ENCODE data around the gene EVC2. TPM values are rescaled to one million over a fixed set of nuclear protein-coding genes. Genes with fewer than 3 reads are reported as not detected.

The EVC2 gene
- polyA plus RNA-seq, 1 donor from 2014 or later: 0.27 TPM

DNA sequence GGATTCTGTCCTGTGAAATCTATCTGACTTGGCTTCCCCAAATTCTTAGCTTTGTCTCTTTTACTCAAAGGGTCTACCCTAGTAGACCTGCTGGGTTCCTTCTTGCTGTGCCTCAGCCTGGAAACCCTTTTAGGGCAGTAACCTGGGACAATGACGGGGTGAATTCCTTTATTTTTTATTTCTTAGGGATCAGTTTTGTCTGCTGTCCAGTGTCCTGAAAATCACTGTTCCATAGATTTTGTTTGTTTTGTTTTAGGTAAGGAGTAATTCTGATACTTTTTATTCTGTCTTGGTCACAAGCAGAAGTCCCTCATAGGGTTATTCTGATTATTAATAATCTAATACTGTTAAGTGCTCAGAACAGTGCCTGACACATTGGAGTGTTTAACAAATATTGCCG is 118.9 kb downstream of the EVC2 start:
- no peak overlapping the region for H2AFZ ChIP-seq (ENCODE audit: low read depth, low read length)
- no peak overlapping the region for H3K27ac ChIP-seq (ENCODE audit: low read length)
- H3F3A ChIP-seq (ENCODE audit: insufficient read depth, low read length, poor library complexity, severe bottlenecking): no peaks in the 10 kb centered on the region
- no peak overlapping the region for H3K9ac ChIP-seq (ENCODE audit: low read length)
- H3K4me2 ChIP-seq (ENCODE audit: low read length): no peak overlapping the region
- H4K20me1 ChIP-seq (ENCODE audit: insufficient read depth): no peaks in the 10 kb centered on the region
- H3K27me3 ChIP-seq (ENCODE audit: insufficient read depth, low read depth, low read length): no peaks in the 10 kb centered on the region
- H3K4me3 ChIP-seq (ENCODE audit: low read length): no peak overlapping the region
- H3K36me3 ChIP-seq (ENCODE audit: insufficient read depth, low read length): no peaks in the 10 kb centered on the region
- H3K79me2 ChIP-seq (replicated peaks; ENCODE audit: insufficient read depth, low read length): no peaks in the 10 kb centered on the region
- TF ChIP-seq, protein P1, sequence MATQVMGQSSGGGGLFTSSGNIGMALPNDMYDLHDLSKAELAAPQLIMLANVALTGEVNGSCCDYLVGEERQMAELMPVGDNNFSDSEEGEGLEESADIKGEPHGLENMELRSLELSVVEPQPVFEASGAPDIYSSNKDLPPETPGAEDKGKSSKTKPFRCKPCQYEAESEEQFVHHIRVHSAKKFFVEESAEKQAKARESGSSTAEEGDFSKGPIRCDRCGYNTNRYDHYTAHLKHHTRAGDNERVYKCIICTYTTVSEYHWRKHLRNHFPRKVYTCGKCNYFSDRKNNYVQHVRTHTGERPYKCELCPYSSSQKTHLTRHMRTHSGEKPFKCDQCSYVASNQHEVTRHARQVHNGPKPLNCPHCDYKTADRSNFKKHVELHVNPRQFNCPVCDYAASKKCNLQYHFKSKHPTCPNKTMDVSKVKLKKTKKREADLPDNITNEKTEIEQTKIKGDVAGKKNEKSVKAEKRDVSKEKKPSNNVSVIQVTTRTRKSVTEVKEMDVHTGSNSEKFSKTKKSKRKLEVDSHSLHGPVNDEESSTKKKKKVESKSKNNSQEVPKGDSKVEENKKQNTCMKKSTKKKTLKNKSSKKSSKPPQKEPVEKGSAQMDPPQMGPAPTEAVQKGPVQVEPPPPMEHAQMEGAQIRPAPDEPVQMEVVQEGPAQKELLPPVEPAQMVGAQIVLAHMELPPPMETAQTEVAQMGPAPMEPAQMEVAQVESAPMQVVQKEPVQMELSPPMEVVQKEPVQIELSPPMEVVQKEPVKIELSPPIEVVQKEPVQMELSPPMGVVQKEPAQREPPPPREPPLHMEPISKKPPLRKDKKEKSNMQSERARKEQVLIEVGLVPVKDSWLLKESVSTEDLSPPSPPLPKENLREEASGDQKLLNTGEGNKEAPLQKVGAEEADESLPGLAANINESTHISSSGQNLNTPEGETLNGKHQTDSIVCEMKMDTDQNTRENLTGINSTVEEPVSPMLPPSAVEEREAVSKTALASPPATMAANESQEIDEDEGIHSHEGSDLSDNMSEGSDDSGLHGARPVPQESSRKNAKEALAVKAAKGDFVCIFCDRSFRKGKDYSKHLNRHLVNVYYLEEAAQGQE (IDR thresholded peaks at IDR 0.05; ENCODE audit: borderline replicate concordance): no peak
- TF ChIP-seq SMC3 (conservative IDR thresholded peaks at IDR 0.05; ENCODE audit: poor library complexity) (no peak), EZH2 (IDR thresholded peaks at IDR 0.05; ENCODE audit: borderline replicate concordance, insufficient read depth, low read length, poor library complexity, severe bottlenecking) (no peak), TAF1 (IDR thresholded peaks at IDR 0.05; ENCODE audit: low read depth) (no peak), MXI1 (conservative IDR thresholded peaks at IDR 0.05; ENCODE audit: poor library complexity, severe bottlenecking) (no peak), POLR2AphosphoS5 (IDR thresholded peaks at IDR 0.05) (no peak), RAD21 (conservative IDR thresholded peaks at IDR 0.05) (no peak), EP300 (conservative IDR thresholded peaks at IDR 0.05; ENCODE audit: poor library complexity, severe bottlenecking) (no peak)
- TF ChIP-seq, protein P2, sequence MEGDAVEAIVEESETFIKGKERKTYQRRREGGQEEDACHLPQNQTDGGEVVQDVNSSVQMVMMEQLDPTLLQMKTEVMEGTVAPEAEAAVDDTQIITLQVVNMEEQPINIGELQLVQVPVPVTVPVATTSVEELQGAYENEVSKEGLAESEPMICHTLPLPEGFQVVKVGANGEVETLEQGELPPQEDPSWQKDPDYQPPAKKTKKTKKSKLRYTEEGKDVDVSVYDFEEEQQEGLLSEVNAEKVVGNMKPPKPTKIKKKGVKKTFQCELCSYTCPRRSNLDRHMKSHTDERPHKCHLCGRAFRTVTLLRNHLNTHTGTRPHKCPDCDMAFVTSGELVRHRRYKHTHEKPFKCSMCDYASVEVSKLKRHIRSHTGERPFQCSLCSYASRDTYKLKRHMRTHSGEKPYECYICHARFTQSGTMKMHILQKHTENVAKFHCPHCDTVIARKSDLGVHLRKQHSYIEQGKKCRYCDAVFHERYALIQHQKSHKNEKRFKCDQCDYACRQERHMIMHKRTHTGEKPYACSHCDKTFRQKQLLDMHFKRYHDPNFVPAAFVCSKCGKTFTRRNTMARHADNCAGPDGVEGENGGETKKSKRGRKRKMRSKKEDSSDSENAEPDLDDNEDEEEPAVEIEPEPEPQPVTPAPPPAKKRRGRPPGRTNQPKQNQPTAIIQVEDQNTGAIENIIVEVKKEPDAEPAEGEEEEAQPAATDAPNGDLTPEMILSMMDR (IDR thresholded peaks at IDR 0.05; ENCODE audit: poor library complexity, severe bottlenecking): no peak
- no peaks in the 10 kb centered on the region for H3K9me2 ChIP-seq (ENCODE audit: insufficient read depth, low read length)
- H3K9me3 ChIP-seq (ENCODE audit: low read length): no peaks in the 10 kb centered on the region

DNA sequence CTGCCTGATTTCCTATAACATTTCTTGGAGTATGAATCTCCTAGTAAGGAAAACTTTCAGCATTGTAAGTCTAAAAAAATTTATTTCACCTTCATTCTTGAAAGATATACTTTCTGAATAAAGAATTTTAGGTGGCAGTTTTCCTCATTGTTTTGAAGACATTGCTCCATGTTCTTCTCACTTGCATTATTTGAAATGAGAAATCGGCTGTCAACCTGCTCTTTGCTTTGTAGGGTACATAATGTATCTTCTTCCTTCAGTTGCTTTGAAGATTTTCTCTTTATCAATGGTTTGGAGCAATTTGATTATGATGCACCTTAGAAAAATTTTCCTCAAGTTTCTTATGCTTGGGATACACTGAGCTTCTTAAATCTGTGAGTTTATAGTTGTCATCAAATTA is 120.3 kb downstream of the EVC2 start:
- no peaks in the 10 kb centered on the region for H3K9me3 ChIP-seq (ENCODE audit: low read length)
- H3K4me2 ChIP-seq (ENCODE audit: low read length): no peak overlapping the region
- H4K20me1 ChIP-seq (ENCODE audit: insufficient read depth): no peaks in the 10 kb centered on the region
- H3K27ac ChIP-seq (ENCODE audit: low read length): no peak overlapping the region
- H3F3A ChIP-seq (ENCODE audit: insufficient read depth, low read length, poor library complexity, severe bottlenecking): no peaks in the 10 kb centered on the region
- TF ChIP-seq SMC3 (conservative IDR thresholded peaks at IDR 0.05; ENCODE audit: poor library complexity) (no peak), EZH2 (IDR thresholded peaks at IDR 0.05; ENCODE audit: borderline replicate concordance, insufficient read depth, low read length, poor library complexity, severe bottlenecking) (no peak)
- TF ChIP-seq, protein P2 (IDR thresholded peaks at IDR 0.05; ENCODE audit: poor library complexity, severe bottlenecking): no peak
- no peaks in the 10 kb centered on the region for H3K36me3 ChIP-seq (ENCODE audit: insufficient read depth, low read length)
- H3K79me2 ChIP-seq (replicated peaks; ENCODE audit: insufficient read depth, low read length): no peaks in the 10 kb centered on the region
- no peaks in the 10 kb centered on the region for H3K9me2 ChIP-seq (ENCODE audit: insufficient read depth, low read length)
- H2AFZ ChIP-seq (ENCODE audit: low read depth, low read length): no peak overlapping the region
- no peak overlapping the region for H3K4me3 ChIP-seq (ENCODE audit: low read length)
- H3K27me3 ChIP-seq (ENCODE audit: insufficient read depth, low read depth, low read length): no peaks in the 10 kb centered on the region
- H3K9ac ChIP-seq (ENCODE audit: low read length): no peak overlapping the region
